KMS-11 (cell line): ENCODE data around the gene NSDHL.

Experiments used
- H2AFZ ChIP-seq: fragments of 200-600 bp; sonication (generic); 2 replicates; pipeline ENCODE4 v1.6.1; 2016; ENCODE audit warnings: antibody characterized with exemption, mixed run types, low read depth
- H3K27ac ChIP-seq: fragments of 200-600 bp; sonication (generic); 2 replicates; pipeline ENCODE4 v1.6.1; 2016; ENCODE audit warnings: mild to moderate bottlenecking, mixed run types
- H3K27me3 ChIP-seq: fragments of 200-600 bp; sonication (generic); 2 replicates; pipeline ENCODE4 v1.6.1; 2017; ENCODE audit warnings: mild to moderate bottlenecking, low read depth, mixed run types, moderate library complexity; ENCODE audit not compliant: insufficient read depth
- H3K36me3 ChIP-seq: fragments of 200-600 bp; sonication (generic); 2 replicates; pipeline ENCODE4 v1.6.1; 2017; ENCODE audit warnings: mild to moderate bottlenecking, mixed run types; ENCODE audit not compliant: insufficient read depth
- H3K4me1 ChIP-seq: fragments of 200-600 bp; sonication (generic); 2 replicates; pipeline ENCODE4 v1.6.1; 2016; ENCODE audit warnings: mild to moderate bottlenecking, low read depth, mixed run types; ENCODE audit not compliant: poor library complexity, severe bottlenecking
- H3K4me2 ChIP-seq: fragments of 200-600 bp; sonication (generic); 2 replicates; pipeline ENCODE4 v1.7.0; 2016; ENCODE audit warnings: mild to moderate bottlenecking, mixed run types
- H3K4me3 ChIP-seq: fragments of 200-600 bp; sonication (generic); IDR thresholded peaks from 2 replicates; pipeline ENCODE4 v1.6.1; 2017; ENCODE audit warnings: low read depth, low read length, mixed read lengths; ENCODE audit not compliant: insufficient read depth
- H3K79me2 ChIP-seq: fragments of 200-600 bp; sonication (generic); 2 replicates; pipeline ENCODE4 v1.6.1; 2016; ENCODE audit warnings: low read depth, mixed run types; ENCODE audit not compliant: insufficient read depth
- H3K9ac ChIP-seq: fragments of 200-600 bp; sonication (generic); 2 replicates; pipeline ENCODE4 v1.6.1; 2016; ENCODE audit warnings: mild to moderate bottlenecking, mixed run types
- H4K20me1 ChIP-seq: fragments of 200-600 bp; sonication (generic); 2 replicates; pipeline ENCODE4 v1.6.1; 2016; ENCODE audit warnings: mild to moderate bottlenecking, mixed run types; ENCODE audit not compliant: insufficient read depth
- TF ChIP-seq, protein P1 (sequence below): fragments of 200-600 bp; sonication (generic); conservative IDR thresholded peaks from 2 replicates; pipeline ENCODE4 v1.6.1; 2017; ENCODE audit warnings: low read depth, mild to moderate bottlenecking, antibody characterized with exemption, low read length, moderate library complexity, mixed read lengths

The NSDHL gene

DNA sequence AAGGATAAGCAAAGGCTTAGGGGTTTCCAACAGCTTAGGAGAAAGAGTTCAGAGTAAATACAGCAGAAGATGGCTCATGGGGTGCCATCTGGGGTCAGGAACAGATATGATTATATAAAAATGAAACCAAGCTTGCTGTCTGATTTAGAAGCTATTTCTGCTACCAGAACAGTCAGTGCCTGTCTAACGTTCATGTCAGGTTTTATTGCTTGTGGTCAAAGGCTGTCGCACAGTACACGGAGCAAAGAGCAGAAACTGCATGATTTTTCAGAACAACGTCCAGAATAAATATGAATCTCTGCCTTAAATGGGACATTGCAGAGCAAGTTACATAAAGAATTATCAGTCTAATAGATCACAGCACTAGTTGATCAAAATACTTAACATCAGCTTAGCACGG, 17.7 kb upstream of the NSDHL start:
- TF ChIP-seq, protein P1, sequence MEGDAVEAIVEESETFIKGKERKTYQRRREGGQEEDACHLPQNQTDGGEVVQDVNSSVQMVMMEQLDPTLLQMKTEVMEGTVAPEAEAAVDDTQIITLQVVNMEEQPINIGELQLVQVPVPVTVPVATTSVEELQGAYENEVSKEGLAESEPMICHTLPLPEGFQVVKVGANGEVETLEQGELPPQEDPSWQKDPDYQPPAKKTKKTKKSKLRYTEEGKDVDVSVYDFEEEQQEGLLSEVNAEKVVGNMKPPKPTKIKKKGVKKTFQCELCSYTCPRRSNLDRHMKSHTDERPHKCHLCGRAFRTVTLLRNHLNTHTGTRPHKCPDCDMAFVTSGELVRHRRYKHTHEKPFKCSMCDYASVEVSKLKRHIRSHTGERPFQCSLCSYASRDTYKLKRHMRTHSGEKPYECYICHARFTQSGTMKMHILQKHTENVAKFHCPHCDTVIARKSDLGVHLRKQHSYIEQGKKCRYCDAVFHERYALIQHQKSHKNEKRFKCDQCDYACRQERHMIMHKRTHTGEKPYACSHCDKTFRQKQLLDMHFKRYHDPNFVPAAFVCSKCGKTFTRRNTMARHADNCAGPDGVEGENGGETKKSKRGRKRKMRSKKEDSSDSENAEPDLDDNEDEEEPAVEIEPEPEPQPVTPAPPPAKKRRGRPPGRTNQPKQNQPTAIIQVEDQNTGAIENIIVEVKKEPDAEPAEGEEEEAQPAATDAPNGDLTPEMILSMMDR, result no peak
- Histone ChIP-seq H3K27ac (no peak overlapping the region), H3K4me1 (no peaks in the 10 kb centered on the region), H3K36me3 (no peaks in the 10 kb centered on the region), H3K79me2 (no peaks in the 10 kb centered on the region), H3K27me3 (no peaks in the 10 kb centered on the region), H2AFZ (no peak overlapping the region), H3K4me3 (no peak overlapping the region), H3K9ac (no peak overlapping the region), H4K20me1 (no peaks in the 10 kb centered on the region), H3K4me2 (no peak overlapping the region)

- Histone ChIP-seq H3K4me3 (no peak overlapping the region), H3K27ac (no peak overlapping the region), H4K20me1 (no peaks in the 10 kb centered on the region), H3K4me1 (no peaks in the 10 kb centered on the region), H3K27me3 (no peaks in the 10 kb centered on the region), H2AFZ (no peak overlapping the region), H3K9ac (no peak overlapping the region), H3K36me3 (no peaks in the 10 kb centered on the region), H3K4me2 (no peak overlapping the region), H3K79me2 (no peaks in the 10 kb centered on the region)
- TF ChIP-seq, protein P1, result no peak
These were observed 16.8 kb upstream of the NSDHL start for GRCh38 chrX:152814048-152814447.

DNA sequence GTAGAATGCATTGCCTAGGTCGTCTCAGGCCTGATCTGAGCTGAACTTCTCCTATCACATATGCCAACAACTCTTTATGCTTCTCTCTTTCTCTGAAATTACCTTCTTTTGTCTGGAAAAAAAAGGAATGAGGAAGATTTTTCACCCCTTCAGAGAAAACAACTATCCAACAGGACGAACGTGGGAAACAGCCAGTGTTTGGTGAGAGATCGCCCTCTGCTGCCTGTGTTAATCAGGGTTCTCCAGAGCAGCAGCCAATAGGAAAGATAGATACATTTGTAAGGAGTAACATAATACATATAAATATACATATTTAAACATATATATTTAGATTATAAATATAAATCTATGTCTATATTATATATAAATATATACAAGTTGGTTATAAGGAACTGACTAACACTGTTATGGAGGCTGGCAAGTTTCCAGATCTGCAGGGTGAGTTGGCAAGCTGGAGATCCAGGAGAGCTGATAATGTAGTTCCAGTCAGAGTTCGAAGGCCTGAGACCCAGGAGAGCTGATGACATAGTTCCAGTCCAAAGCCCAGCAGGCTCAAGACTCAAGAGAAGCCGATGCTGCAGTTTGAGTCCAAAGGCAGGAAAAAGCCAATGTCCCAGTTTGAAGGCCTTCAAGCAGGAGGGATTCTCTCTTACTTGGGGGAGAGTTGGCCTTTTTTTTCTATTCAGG, 13.6 kb upstream of the NSDHL start:
- Histone ChIP-seq H3K4me3 (no peak overlapping the region), H3K4me2 (no peak overlapping the region), H4K20me1 (no peaks in the 10 kb centered on the region), H3K36me3 (no peaks in the 10 kb centered on the region), H3K27me3 (no peaks in the 10 kb centered on the region), H3K9ac (no peak overlapping the region), H2AFZ (no peak overlapping the region), H3K79me2 (no peaks in the 10 kb centered on the region), H3K4me1 (peaks cover 8% of the 10 kb centered on the region), H3K27ac (no peak overlapping the region)
- TF ChIP-seq, protein P1, result peak; percentile 53

DNA sequence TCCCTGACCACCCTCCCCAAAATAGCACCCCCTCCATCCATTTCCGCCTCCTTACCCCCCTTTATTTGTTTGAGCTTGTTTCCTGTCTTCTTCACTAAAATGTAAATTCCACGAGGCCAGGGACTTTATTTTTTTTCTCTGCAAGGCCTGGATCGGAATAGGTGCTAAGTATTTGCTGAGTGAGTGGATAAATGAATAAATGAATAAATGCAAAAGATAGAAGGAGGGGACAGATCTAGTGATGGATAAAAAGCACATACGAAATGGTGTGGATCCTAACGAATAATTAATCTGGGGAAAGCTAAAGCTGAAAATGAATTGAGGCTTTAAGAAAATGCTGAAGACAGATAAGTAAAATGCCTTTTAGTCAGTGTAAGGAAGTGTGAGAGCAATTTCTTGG, 12.5 kb upstream of the NSDHL start:
- no peak overlapping the region for H3K9ac ChIP-seq
- TF ChIP-seq, protein P1, result no peak
- H2AFZ ChIP-seq, result no peak overlapping the region
- no peaks in the 10 kb centered on the region for H3K36me3 ChIP-seq
- H3K4me1 ChIP-seq, result peaks cover 19% of the 10 kb centered on the region
- H3K4me2 ChIP-seq, result no peak overlapping the region
- H4K20me1 ChIP-seq, result no peaks in the 10 kb centered on the region
- no peaks in the 10 kb centered on the region for H3K79me2 ChIP-seq
- H3K27ac ChIP-seq, result no peak overlapping the region
- no peaks in the 10 kb centered on the region for H3K27me3 ChIP-seq
- no peak overlapping the region for H3K4me3 ChIP-seq
